GM12878 (cell line): ENCODE measurements around the gene MS4A4E. TPM values are rescaled to one million over a fixed set of nuclear protein-coding genes. Genes with fewer than 3 reads are reported as not detected.

Source experiments
- ATAC-seq: fragments of 200-7000 bp; cut with Tn5 transposase; 3 replicates; pipeline ENCODE4 v1.9.1; 2020; ENCODE audit warnings: mild to moderate bottlenecking, moderate library complexity
- BruUV-seq: library from RNA; stranded (reverse); fragments of 400-500 nt; replicated peaks from 2 replicates; lab custom pipeline; 2021; lab: Mats Ljungman, UMichigan
- CTCF ChIA-PET: fragments of 300-600 bp; sonication (Branson Sonifier 250); formaldehyde crosslinking; extraction: SDS; loops from one replicate; lab custom pipeline; 2021; ENCODE audit warnings: inconsistent platforms; lab: Yijun Ruan, JAX
- POLR2A ChIA-PET: fragments of 350-600 bp; formaldehyde crosslinking; extraction: SDS; loops from one replicate; lab custom pipeline; 2021; ENCODE audit warnings: inconsistent platforms; lab: Charles Lee
- RAD21 ChIA-PET: fragments of 300-600 bp; sonication (Branson Sonifier 250); formaldehyde crosslinking; loops from one replicate; lab custom pipeline; 2023; ENCODE audit warnings: antibody characterized with exemption; ENCODE audit not compliant: unreplicated experiment; lab: Charles Lee
- SMC1A ChIA-PET: fragments of 300-600 bp; sonication (Branson Sonifier 250); formaldehyde crosslinking; loops from one replicate; lab custom pipeline; 2023; ENCODE audit not compliant: unreplicated experiment, uncharacterized antibody; lab: Charles Lee
- DNase-seq: peaks from one replicate; pipeline ENCODE4 v3.0.0-alpha.2; 2011; ENCODE audit warnings: low read depth, low spot score
- FAIRE-seq: peaks from 3 replicates; lab custom pipeline; 2011; peaks lifted over from hg19 to GRCh38; lab: Jason Lieb, UNC
- H2AFZ ChIP-seq: 2 replicates; pipeline ENCODE4 v1.6.0; 2011; ENCODE audit warnings: low read depth, low read length, control low read depth; ENCODE audit not compliant: control insufficient read depth
- H3K27ac ChIP-seq: 2 replicates; pipeline ENCODE4 v1.5.1; 2011; ENCODE audit warnings: control low read depth; ENCODE audit not compliant: control insufficient read depth, insufficient read depth
- H3K27me3 ChIP-seq, 2 experiments: replicated peaks in 1 of 2; 2 replicates each; pipeline versions ENCODE4 v1.6.0 to v1.6.1; 2011; ENCODE audit warnings: low read length in 1 of 2; ENCODE audit not compliant: control insufficient read depth in 2 of 2, insufficient read depth in 2 of 2
- H3K36me3 ChIP-seq, 2 experiments: 2 replicates each; pipeline ENCODE4 v1.5.1; 2011; ENCODE audit warnings: low read length in 1 of 2; ENCODE audit not compliant: control insufficient read depth in 2 of 2, insufficient read depth in 2 of 2
- H3K4me1 ChIP-seq: 2 replicates; pipeline ENCODE4 v1.6.1; 2011; ENCODE audit warnings: mild to moderate bottlenecking, low read length, moderate library complexity, mixed read lengths; ENCODE audit not compliant: control insufficient read depth, insufficient read depth
- H3K4me2 ChIP-seq: 2 replicates; pipeline ENCODE4 v1.6.0; 2011; ENCODE audit warnings: control low read depth; ENCODE audit not compliant: control insufficient read depth, insufficient read depth
- H3K4me3 ChIP-seq: fragments of 200-600 bp; sonication (generic); 2 replicates; pipeline ENCODE4 v1.5.1; 2016
- H3K79me2 ChIP-seq: 2 replicates; pipeline ENCODE4 v1.6.0; 2011; ENCODE audit warnings: low read length; ENCODE audit not compliant: control insufficient read depth, insufficient read depth
- H3K9ac ChIP-seq: 2 replicates; pipeline ENCODE4 v1.8.0; 2011; ENCODE audit warnings: low read length, control low read depth, mixed read lengths; ENCODE audit not compliant: control insufficient read depth, insufficient read depth
- H3K9me3 ChIP-seq: replicated peaks from 3 replicates; pipeline ENCODE4 v1.5.1; 2011; ENCODE audit warnings: mild to moderate bottlenecking, low read length; ENCODE audit not compliant: control insufficient read depth, insufficient read depth
- H4K20me1 ChIP-seq: 2 replicates; pipeline ENCODE4 v1.6.0; 2011; ENCODE audit not compliant: control insufficient read depth, insufficient read depth
- BHLHE40 ChIP-seq, 2 experiments: fragments of 450-650 bp in 1 of 2; IDR thresholded peaks; 2 replicates each; pipeline ENCODE4 v1.6.1; 2011 to 2017; ENCODE audit warnings: low read depth in 2 of 2, borderline replicate concordance in 1 of 2, improper control_type of control experiment in 1 of 2, low read length in 1 of 2, mild to moderate bottlenecking in 1 of 2
- BMI1 ChIP-seq: fragments of 450-650 bp; IDR thresholded peaks from 2 replicates; pipeline ENCODE4 v1.6.1; 2016; ENCODE audit warnings: mild to moderate bottlenecking, moderate library complexity, borderline replicate concordance
- CEBPB ChIP-seq, 2 experiments: fragments of 150-350 bp in 1 of 2; IDR thresholded peaks; 2 replicates each; pipeline ENCODE4 v1.6.1; 2012 to 2014; ENCODE audit warnings: low read depth in 2 of 2, low read length in 2 of 2, borderline replicate concordance in 1 of 2, inconsistent platforms in 1 of 2
- FOXK2 ChIP-seq: fragments of 450-650 bp; IDR thresholded peaks from 2 replicates; pipeline ENCODE4 v1.6.1; 2017; ENCODE audit warnings: mild to moderate bottlenecking, moderate library complexity
- HDAC6 ChIP-seq: fragments of 200-600 bp; sonication (generic); IDR thresholded peaks from one replicate; pipeline ENCODE4 v1.8.0; 2017; ENCODE audit warnings: antibody characterized with exemption; ENCODE audit not compliant: unreplicated experiment
- SKIL ChIP-seq: fragments of 450-650 bp; IDR thresholded peaks from 2 replicates; pipeline ENCODE4 v1.6.1; 2017; ENCODE audit warnings: mild to moderate bottlenecking, low read depth, inconsistent platforms; ENCODE audit not compliant: poor library complexity, severe bottlenecking
- SMC3 ChIP-seq: IDR thresholded peaks from 2 replicates; pipeline ENCODE4 v1.6.1; 2011; ENCODE audit warnings: low read length, improper control_type of control experiment, borderline replicate concordance
- SREBF1 ChIP-seq: IDR thresholded peaks from 2 replicates; pipeline ENCODE4 v1.6.1; 2012; ENCODE audit warnings: mild to moderate bottlenecking, low read length
- STAT1 ChIP-seq: fragments of 450-650 bp; conservative IDR thresholded peaks from 2 replicates; pipeline ENCODE4 v1.6.1; 2014; ENCODE audit warnings: antibody characterized with exemption, mild to moderate bottlenecking
- WGBS: methylation state at CpG from one replicate; pipeline ENCODE4 v1.1.6; 2016; ENCODE audit warnings: low lambda C conversion rate; ENCODE audit not compliant: insufficient replicate concordance, insufficient coverage; ENCODE audit errors: missing lambda C conversion rate; 5-methylcytosine and 5-hydroxymethylcytosine counted together
- in situ Hi-C: fragments of 300-500 bp; cut with MboI; formaldehyde crosslinking; loops from 9 replicates; pipeline ENCODE4 v1.14.3; 2018; ENCODE audit warnings: mixed read lengths
- intact Hi-C: fragments of 100-400 bp; cut with micrococcal nuclease; formaldehyde crosslinking; loops from one replicate; pipeline ENCODE4 v1.14.2; 2022; ENCODE audit not compliant: unreplicated experiment
- polyA plus RNA-seq, 11 experiments: library from polyadenylated mRNA; depleted of rRNA in 4 of 11; unstranded in 6 of 11; stranded (reverse) in 5 of 11; fragments of >200 nt; fragmentation: Nextera tagmentation in 4 of 11; fragmentation: Illumina TruSeq in 1 of 11; extraction: Ambion mirVana in 4 of 11; extraction: Trizol in 1 of 11; gene quantifications; 1 replicate in 1 of 11; 2 replicates in 10 of 11; pipeline versions ENCODE4 v1.2.1 to v1.2.3, GENCODE V29; 2011 to 2016; ENCODE audit warnings: inconsistent platforms in 2 of 11, missing spikeins in 2 of 11, low read depth in 1 of 11
- total RNA-seq, 4 experiments: library from RNA; depleted of rRNA in 3 of 4; stranded (reverse); fragments of >200 nt in 3 of 4; fragmentation: Illumina TruSeq in 1 of 4; extraction: Trizol in 1 of 4; gene quantifications; 2 replicates each; pipeline versions ENCODE4 v1.2.1 to v1.2.3, GENCODE V29; 2013 to 2021
- TF ChIP-seq, protein P1 (sequence below): fragments of 450-650 bp; IDR thresholded peaks from 2 replicates; pipeline ENCODE4 v1.6.1; 2017; ENCODE audit warnings: mild to moderate bottlenecking

MS4A4E gene
- total and polyA plus RNA-seq, 10 of the 15 experiments (the other 5 are each of a cell fraction or from before 2014, with no cell fraction given): 0.06 to 0.92 (median 0.45) TPM; not detected in 3

DNA sequence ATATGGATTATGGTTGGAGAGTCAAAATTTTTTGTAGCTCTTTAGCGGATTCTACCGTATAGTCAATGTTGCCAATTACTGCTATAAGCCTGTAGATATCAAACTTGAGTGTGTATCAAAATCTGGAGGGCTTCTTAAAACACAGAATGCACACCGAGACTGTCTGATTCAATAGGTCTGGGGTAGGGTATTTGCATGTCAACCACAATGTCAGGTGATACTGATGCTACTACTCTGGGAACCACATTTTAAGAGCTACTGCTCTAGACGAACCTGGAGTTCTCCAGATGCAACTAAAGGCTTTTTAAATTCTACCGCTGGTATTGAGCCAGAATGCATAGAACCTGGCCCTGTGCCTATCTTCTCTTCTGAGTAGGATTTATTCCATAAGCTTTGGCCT is 21.7 kb upstream of the MS4A4E start (continued):
- TF ChIP-seq, protein P1, sequence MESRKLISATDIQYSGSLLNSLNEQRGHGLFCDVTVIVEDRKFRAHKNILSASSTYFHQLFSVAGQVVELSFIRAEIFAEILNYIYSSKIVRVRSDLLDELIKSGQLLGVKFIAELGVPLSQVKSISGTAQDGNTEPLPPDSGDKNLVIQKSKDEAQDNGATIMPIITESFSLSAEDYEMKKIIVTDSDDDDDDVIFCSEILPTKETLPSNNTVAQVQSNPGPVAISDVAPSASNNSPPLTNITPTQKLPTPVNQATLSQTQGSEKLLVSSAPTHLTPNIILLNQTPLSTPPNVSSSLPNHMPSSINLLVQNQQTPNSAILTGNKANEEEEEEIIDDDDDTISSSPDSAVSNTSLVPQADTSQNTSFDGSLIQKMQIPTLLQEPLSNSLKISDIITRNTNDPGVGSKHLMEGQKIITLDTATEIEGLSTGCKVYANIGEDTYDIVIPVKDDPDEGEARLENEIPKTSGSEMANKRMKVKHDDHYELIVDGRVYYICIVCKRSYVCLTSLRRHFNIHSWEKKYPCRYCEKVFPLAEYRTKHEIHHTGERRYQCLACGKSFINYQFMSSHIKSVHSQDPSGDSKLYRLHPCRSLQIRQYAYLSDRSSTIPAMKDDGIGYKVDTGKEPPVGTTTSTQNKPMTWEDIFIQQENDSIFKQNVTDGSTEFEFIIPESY: no peak
- TF ChIP-seq BHLHE40 (IDR thresholded peaks at IDR 0.05; ENCODE audit: borderline replicate concordance in 1 of 2, low read depth in 2 of 2, low read length in 1 of 2) (peak; percentile 36 to 56; a peak in 3 of 4 replicates), STAT1 (no peak), SREBF1 (no peak), CEBPB (IDR thresholded peaks at IDR 0.05; ENCODE audit: borderline replicate concordance in 1 of 2, low read depth in 2 of 2, low read length in 2 of 2) (no peak), SMC3 (no peak), FOXK2 (no peak)

GRCh38 chr11:60263402-60263801 is 20.5 kb upstream of the MS4A4E start:
- Histone ChIP-seq H2AFZ (no peak overlapping the region), H3K4me3 (no peak overlapping the region), H3K27me3 (no peaks in the 10 kb centered on the region), H3K4me2 (no peak overlapping the region), H3K9me3 (no peaks in the 10 kb centered on the region; the same call in 2 of the 3 replicates), H3K36me3 (no peaks in the 10 kb centered on the region), H4K20me1 (no peaks in the 10 kb centered on the region), H3K27ac (no peak overlapping the region), H3K4me1 (no peaks in the 10 kb centered on the region), H3K79me2 (no peaks in the 10 kb centered on the region), H3K9ac (no peak overlapping the region)
- DNase-seq (no peak), ATAC-seq (no peak), FAIRE-seq (no peak)
- intact Hi-C loops (loop anchor here (1.0 kb wide), 1 partner anchor 350 kb away; no protein-coding TSS in a partner anchor), in situ Hi-C loops (no loop called here)
- no TSS peak for BruUV-seq
- ChIA-PET RAD21 (interaction anchor here (1.1 to 4.2 kb wide), 4 partner anchors 12 to 373 kb away, joined by 3 to 83 read pairs (median 20); no protein-coding TSS in a partner anchor), SMC1A (interaction anchor here (0.9 to 4.6 kb wide), 6 partner anchors 12 to 357 kb away, joined by 3 to 116 read pairs (median 21); no protein-coding TSS in a partner anchor), POLR2A (no interaction called here), CTCF (interaction anchor here (1.1 to 4.6 kb wide), 8 partner anchors 12 to 224 kb away, joined by 3 to 200 read pairs (median 26); no protein-coding TSS in a partner anchor)
- TF ChIP-seq HDAC6 (no peak), SKIL (no peak), BMI1 (no peak)
- WGBS: 73% methylated on average over 4 of the region's 4 CpGs
